Measurements from ENCODE around the gene PARVA. TPM values are rescaled to one million over a fixed set of nuclear protein-coding genes. Genes with fewer than 3 reads are reported as not detected.

Gene PARVA
- total and polyA plus RNA-seq, 2 donors (not counting 1 experiment from before 2014, with no cell fraction given), result 27.7 to 195 TPM

- no peak overlapping the region for H3K4me2 ChIP-seq (ENCODE audit: extremely low read depth, insufficient read depth, low read length)
- H3K27ac ChIP-seq (ENCODE audit: insufficient read depth, low read length), result no peak overlapping the region
- H3K27me3 ChIP-seq (ENCODE audit: control insufficient read depth, insufficient read depth, low read length), result no peaks in the 10 kb centered on the region
- H2AFZ ChIP-seq (ENCODE audit: low read length), result no peak overlapping the region
- no peaks in the 10 kb centered on the region for H4K20me1 ChIP-seq (ENCODE audit: control insufficient read depth, extremely low read depth, insufficient read depth, low read length)
- peaks cover 4% of the 10 kb centered on the region for H3K36me3 ChIP-seq (ENCODE audit: control insufficient read depth, insufficient read depth, low read length)
- H3K4me3 ChIP-seq (replicated peaks in 1 of 4; ENCODE audit: control extremely low read depth in 1 of 4, insufficient read depth in 1 of 4, low read depth in 3 of 4, low read length in 4 of 4), result no peak overlapping the region
- H3K4me1 ChIP-seq (ENCODE audit: control insufficient read depth, extremely low read depth, insufficient read depth, low read length), result peaks cover 17% of the 10 kb centered on the region
- no peaks in the 10 kb centered on the region for H3K9me3 ChIP-seq (ENCODE audit: control insufficient read depth, insufficient read depth, low read depth, low read length)
- H3K79me2 ChIP-seq (ENCODE audit: control insufficient read depth, insufficient read depth, low read length), result no peaks in the 10 kb centered on the region
- TF ChIP-seq EZH2 (IDR thresholded peaks at IDR 0.05; ENCODE audit: low read length, missing control alignments), result no peak
- TF ChIP-seq, protein P1, sequence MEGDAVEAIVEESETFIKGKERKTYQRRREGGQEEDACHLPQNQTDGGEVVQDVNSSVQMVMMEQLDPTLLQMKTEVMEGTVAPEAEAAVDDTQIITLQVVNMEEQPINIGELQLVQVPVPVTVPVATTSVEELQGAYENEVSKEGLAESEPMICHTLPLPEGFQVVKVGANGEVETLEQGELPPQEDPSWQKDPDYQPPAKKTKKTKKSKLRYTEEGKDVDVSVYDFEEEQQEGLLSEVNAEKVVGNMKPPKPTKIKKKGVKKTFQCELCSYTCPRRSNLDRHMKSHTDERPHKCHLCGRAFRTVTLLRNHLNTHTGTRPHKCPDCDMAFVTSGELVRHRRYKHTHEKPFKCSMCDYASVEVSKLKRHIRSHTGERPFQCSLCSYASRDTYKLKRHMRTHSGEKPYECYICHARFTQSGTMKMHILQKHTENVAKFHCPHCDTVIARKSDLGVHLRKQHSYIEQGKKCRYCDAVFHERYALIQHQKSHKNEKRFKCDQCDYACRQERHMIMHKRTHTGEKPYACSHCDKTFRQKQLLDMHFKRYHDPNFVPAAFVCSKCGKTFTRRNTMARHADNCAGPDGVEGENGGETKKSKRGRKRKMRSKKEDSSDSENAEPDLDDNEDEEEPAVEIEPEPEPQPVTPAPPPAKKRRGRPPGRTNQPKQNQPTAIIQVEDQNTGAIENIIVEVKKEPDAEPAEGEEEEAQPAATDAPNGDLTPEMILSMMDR (conservative IDR thresholded peaks at IDR 0.05 in 1 of 2, IDR thresholded peaks at IDR 0.05 in 1 of 2; ENCODE audit: low read depth in 1 of 2, low read length in 2 of 2), result no peak
- DNase-seq (ENCODE audit: low read depth in 2 of 2), result peak in 1 of 2 donors; percentile 83
- no peak overlapping the region for H3K9ac ChIP-seq (ENCODE audit: insufficient read depth, low read length)
Measured at GRCh38 chr11:12502046-12502445, 124.7 kb downstream of the PARVA start.

DNA sequence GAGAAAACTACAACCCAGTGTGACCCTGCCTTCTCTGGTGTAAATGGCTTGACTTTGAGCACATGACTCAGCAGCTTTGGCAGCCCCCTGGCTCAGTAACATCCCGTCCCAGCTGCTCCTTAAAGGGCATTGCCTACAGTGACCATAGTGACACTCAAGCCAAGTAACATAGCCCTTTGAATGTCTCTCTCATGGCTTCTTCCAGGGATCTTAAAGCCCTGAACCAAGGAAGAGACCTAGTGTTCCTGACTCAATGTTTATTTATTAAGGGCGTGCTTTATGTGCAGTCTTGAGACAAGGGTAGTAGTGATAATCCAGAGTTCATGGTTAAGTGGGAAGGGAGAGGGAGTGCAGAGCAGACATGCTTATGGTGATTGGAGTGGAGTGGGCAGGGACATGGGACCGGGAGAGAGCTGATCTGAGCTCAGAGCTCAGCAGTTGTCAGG, 125.7 kb downstream of the PARVA start:
- no peaks in the 10 kb centered on the region for H4K20me1 ChIP-seq (ENCODE audit: control insufficient read depth, extremely low read depth, insufficient read depth, low read length)
- H3K27ac ChIP-seq (ENCODE audit: insufficient read depth, low read length), result no peak overlapping the region
- H3K4me3 ChIP-seq (replicated peaks in 1 of 4; ENCODE audit: control extremely low read depth in 1 of 4, insufficient read depth in 1 of 4, low read depth in 3 of 4, low read length in 4 of 4), result no peak overlapping the region
- no peaks in the 10 kb centered on the region for H3K9me3 ChIP-seq (ENCODE audit: control insufficient read depth, insufficient read depth, low read depth, low read length)
- H3K27me3 ChIP-seq (ENCODE audit: control insufficient read depth, insufficient read depth, low read length), result no peaks in the 10 kb centered on the region
- H3K36me3 ChIP-seq (ENCODE audit: control insufficient read depth, insufficient read depth, low read length), result peaks cover 4% of the 10 kb centered on the region
- no peak overlapping the region for H3K9ac ChIP-seq (ENCODE audit: insufficient read depth, low read length)
- H3K79me2 ChIP-seq (ENCODE audit: control insufficient read depth, insufficient read depth, low read length), result no peaks in the 10 kb centered on the region
- H2AFZ ChIP-seq (ENCODE audit: low read length), result no peak overlapping the region
- DNase-seq (ENCODE audit: low read depth in 2 of 2), result peak; percentile 47 to 72
- TF ChIP-seq, protein P1 (conservative IDR thresholded peaks at IDR 0.05 in 1 of 2, IDR thresholded peaks at IDR 0.05 in 1 of 2; ENCODE audit: low read depth in 1 of 2, low read length in 2 of 2), result no peak
- no peak for TF ChIP-seq EZH2 (IDR thresholded peaks at IDR 0.05; ENCODE audit: low read length, missing control alignments)
- peaks cover 25% of the 10 kb centered on the region for H3K4me1 ChIP-seq (ENCODE audit: control insufficient read depth, extremely low read depth, insufficient read depth, low read length)
- no peak overlapping the region for H3K4me2 ChIP-seq (ENCODE audit: extremely low read depth, insufficient read depth, low read length)

DNA sequence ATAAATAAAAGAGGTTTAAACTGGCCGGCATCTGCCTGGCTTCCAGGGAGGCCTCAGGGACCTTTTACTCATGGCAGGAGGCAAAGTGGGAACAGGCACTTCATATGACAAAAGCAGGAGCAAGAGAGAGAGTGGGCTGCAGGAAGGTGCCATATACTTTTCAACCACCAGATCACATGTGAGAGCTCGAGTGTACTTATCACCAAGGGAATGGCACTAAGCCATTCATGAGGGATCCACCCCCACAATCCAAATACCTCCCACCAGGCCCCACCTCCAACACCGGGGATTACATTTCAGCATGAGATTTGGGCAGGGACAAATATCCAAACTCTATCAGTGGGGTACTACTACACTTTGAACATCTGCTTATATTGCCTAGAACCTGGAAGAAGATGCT, 126.5 kb downstream of the PARVA start:
- no peak overlapping the region for H3K4me3 ChIP-seq (replicated peaks in 1 of 4; ENCODE audit: control extremely low read depth in 1 of 4, insufficient read depth in 1 of 4, low read depth in 3 of 4, low read length in 4 of 4)
- peaks cover 4% of the 10 kb centered on the region for H3K36me3 ChIP-seq (ENCODE audit: control insufficient read depth, insufficient read depth, low read length)
- no peaks in the 10 kb centered on the region for H3K27me3 ChIP-seq (ENCODE audit: control insufficient read depth, insufficient read depth, low read length)
- no peak overlapping the region for H3K4me2 ChIP-seq (ENCODE audit: extremely low read depth, insufficient read depth, low read length)
- H3K9me3 ChIP-seq (ENCODE audit: control insufficient read depth, insufficient read depth, low read depth, low read length), result no peaks in the 10 kb centered on the region
- no peak for TF ChIP-seq EZH2 (IDR thresholded peaks at IDR 0.05; ENCODE audit: low read length, missing control alignments)
- TF ChIP-seq, protein P1 (conservative IDR thresholded peaks at IDR 0.05 in 1 of 2, IDR thresholded peaks at IDR 0.05 in 1 of 2; ENCODE audit: low read depth in 1 of 2, low read length in 2 of 2), result no peak
- H3K9ac ChIP-seq (ENCODE audit: insufficient read depth, low read length), result no peak overlapping the region
- H2AFZ ChIP-seq (ENCODE audit: low read length), result no peak overlapping the region
- H4K20me1 ChIP-seq (ENCODE audit: control insufficient read depth, extremely low read depth, insufficient read depth, low read length), result no peaks in the 10 kb centered on the region
- no peak for DNase-seq (ENCODE audit: low read depth in 2 of 2)
- H3K79me2 ChIP-seq (ENCODE audit: control insufficient read depth, insufficient read depth, low read length), result no peaks in the 10 kb centered on the region
- peaks cover 27% of the 10 kb centered on the region for H3K4me1 ChIP-seq (ENCODE audit: control insufficient read depth, extremely low read depth, insufficient read depth, low read length)
- no peak overlapping the region for H3K27ac ChIP-seq (ENCODE audit: insufficient read depth, low read length)
